ENCODE results near the gene GHR. TPM values are rescaled to one million over a fixed set of nuclear protein-coding genes. Genes with fewer than 3 reads are reported as not detected.
"Not testable (repeated sequence)": the region's sequence is repeated elsewhere in the genome, so short reads cannot be mapped to it uniquely, and the experiment has no call there.

Gene GHR
- total RNA-seq, 1 experiment from 2014 or later = 3.3 TPM

- DNase-seq (ENCODE audit: low spot score) = no peak
These were observed 146.8 kb downstream of the GHR start for GRCh38 chr5:42569953-42570548.

- no peak for DNase-seq (ENCODE audit: low spot score)
These were observed 148.0 kb downstream of the GHR start for GRCh38 chr5:42570966-42571960.

GRCh38 chr5:42572313-42572712 is 149.1 kb downstream of the GHR start:
- DNase-seq (ENCODE audit: low spot score) = no peak

GRCh38 chr5:42573386-42573785 is 150.1 kb downstream of the GHR start:
- no peak for DNase-seq (ENCODE audit: low spot score)

GRCh38 chr5:42575914-42576313 is 152.7 kb downstream of the GHR start:
- DNase-seq (ENCODE audit: low spot score) = not testable (repeated sequence)

- DNase-seq (ENCODE audit: low spot score) = not testable (repeated sequence)
These were observed 155.7 kb downstream of the GHR start for GRCh38 chr5:42578901-42579300.

- DNase-seq (ENCODE audit: low spot score) = no peak
These were observed 156.1 kb downstream of the GHR start for GRCh38 chr5:42579320-42579719.

GRCh38 chr5:42581845-42582244 is 158.6 kb downstream of the GHR start:
- no peak for DNase-seq (ENCODE audit: low spot score)

GRCh38 chr5:42582723-42583122 is 159.5 kb downstream of the GHR start:
- DNase-seq (ENCODE audit: low spot score) = no peak

- DNase-seq (ENCODE audit: low spot score) = peak; percentile 69
These were observed 160.1 kb downstream of the GHR start for GRCh38 chr5:42583322-42583721.

- no peak for DNase-seq (ENCODE audit: low spot score)
These were observed 163.4 kb downstream of the GHR start for GRCh38 chr5:42586625-42587024.

GRCh38 chr5:42587096-42587723 is 164.0 kb downstream of the GHR start:
- DNase-seq (ENCODE audit: low spot score) = no peak

GRCh38 chr5:42590566-42590965 is 167.3 kb downstream of the GHR start:
- DNase-seq (ENCODE audit: low spot score) = no peak

GRCh38 chr5:42591015-42591414 is 167.8 kb downstream of the GHR start:
- DNase-seq (ENCODE audit: low spot score) = no peak

- DNase-seq (ENCODE audit: low spot score) = no peak
These were observed 169.3 kb downstream of the GHR start for GRCh38 chr5:42592401-42593140.

GRCh38 chr5:42593591-42593990 is 170.4 kb downstream of the GHR start:
- no peak for DNase-seq (ENCODE audit: low spot score)

GRCh38 chr5:42595597-42595996 is 172.4 kb downstream of the GHR start:
- no peak for DNase-seq (ENCODE audit: low spot score)

- no peak for DNase-seq (ENCODE audit: low spot score)
These were observed 173.6 kb downstream of the GHR start for GRCh38 chr5:42596817-42597216.

GRCh38 chr5:42597318-42597937 is 174.2 kb downstream of the GHR start:
- no peak for DNase-seq (ENCODE audit: low spot score)

- no peak for DNase-seq (ENCODE audit: low spot score)
These were observed 175.1 kb downstream of the GHR start for GRCh38 chr5:42598311-42598710.

- no peak for DNase-seq (ENCODE audit: low spot score)
These were observed 175.9 kb downstream of the GHR start for GRCh38 chr5:42599106-42599505.
